GM12801 (cell line): ENCODE results near the gene GPR176.

ENCODE experiments used
- CTCF ChIP-seq: IDR thresholded peaks from one replicate; pipeline ENCODE4 v1.5.1; 2011; ENCODE audit warnings: control low read depth; ENCODE audit not compliant: insufficient read length; ENCODE audit errors: extremely low read depth

Gene GPR176

GRCh38 chr15:39919748-39920509, at the start of gene GPR176:
TSS of gene GPR176 (minus strand) at chr15:39920266. CDS start at chr15:39920026, 240 bp downstream.
- TF ChIP-seq CTCF: no peak

DNA sequence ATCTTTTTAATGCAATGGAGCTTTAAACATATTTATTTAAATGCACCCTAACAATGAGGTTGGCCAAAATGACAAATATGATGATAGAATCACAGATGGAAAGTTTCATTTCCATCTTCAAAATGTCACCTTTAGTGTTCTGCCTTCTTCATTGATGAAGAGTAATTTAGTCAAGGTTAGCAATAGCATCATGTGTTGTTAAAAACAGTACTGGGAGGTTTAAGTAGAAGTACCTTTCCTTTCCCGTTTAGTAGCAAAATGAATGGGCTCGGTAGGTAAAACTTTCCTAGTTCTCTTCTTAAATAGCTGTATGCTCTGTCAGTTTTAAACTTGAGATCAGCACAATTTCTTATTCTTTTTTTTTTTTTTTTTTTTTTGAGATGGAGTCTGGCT, 48.9 kb upstream of the GPR176 start:
- TF ChIP-seq CTCF: no peak

GRCh38 chr15:39968273-39969001, 48.4 kb upstream of the GPR176 start:
- no peak for TF ChIP-seq CTCF

DNA sequence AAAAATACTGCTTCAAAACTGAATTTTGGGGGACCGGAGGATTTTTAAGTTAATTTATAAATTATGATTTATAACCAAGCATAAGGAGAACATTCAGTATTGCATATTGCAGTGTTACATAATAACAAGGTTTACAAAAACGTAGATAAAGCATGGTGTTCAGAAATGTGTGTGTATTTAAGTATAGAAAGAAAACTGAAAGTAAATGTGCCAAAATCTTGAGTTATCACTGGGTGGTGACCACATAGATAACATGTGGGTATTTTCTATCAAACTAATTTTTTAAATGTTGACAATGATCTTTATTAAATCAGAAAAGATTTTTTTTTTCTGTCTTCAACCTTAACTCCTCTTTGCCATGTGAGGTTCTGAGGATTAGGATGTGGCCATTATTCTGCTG, 46.5 kb upstream of the GPR176 start:
- no peak for TF ChIP-seq CTCF

DNA sequence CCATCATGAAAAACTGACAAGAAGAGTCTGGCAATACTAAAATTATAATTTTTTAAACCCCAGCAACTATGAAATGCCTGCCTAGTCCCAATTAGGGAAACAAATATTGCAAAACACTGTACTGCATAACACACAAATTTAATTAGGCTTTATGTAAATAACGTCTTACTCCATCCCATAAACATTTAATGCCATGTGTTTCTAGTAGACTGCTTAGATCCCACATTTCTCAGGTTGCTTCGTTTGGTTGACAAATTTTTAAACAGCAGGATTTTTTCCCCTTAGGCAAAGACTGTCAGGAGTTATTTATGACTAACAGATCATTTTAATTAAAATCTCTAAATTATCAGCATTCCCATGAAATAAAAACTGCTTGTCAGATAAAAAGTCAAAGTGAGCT, 43.7 kb upstream of the GPR176 start:
- no peak for TF ChIP-seq CTCF

GRCh38 chr15:39961051-39961450, 41.0 kb upstream of the GPR176 start:
- TF ChIP-seq CTCF: no peak

- TF ChIP-seq CTCF: no peak
Observed at GRCh38 chr15:39960411-39960810, 40.3 kb upstream of the GPR176 start.
